H1 (cell line): ENCODE data around the gene WDR5. TPM values are rescaled to one million over a fixed set of nuclear protein-coding genes. Genes with fewer than 3 reads are reported as not detected.

ENCODE experiments used
- CTCF ChIA-PET: fragments of 300-600 bp; sonication (Branson Sonifier 250); formaldehyde crosslinking; loops from one replicate; lab custom pipeline; 2021; ENCODE audit not compliant: partially characterized antibody; lab: Charles Lee
- POLR2A ChIA-PET: fragments of 300-600 bp; sonication (Branson Sonifier 250); formaldehyde crosslinking; loops from one replicate; lab custom pipeline; 2021; ENCODE audit warnings: inconsistent platforms; ENCODE audit not compliant: partially characterized antibody; lab: Charles Lee
- DNase-seq, 2 experiments: peaks; one replicate each; pipeline versions ENCODE4 v3.0.0 to v3.0.0-alpha.2; 2010 to 2022; ENCODE audit warnings: low spot score in 2 of 2, low read depth in 1 of 2, mixed read lengths in 1 of 2
- FAIRE-seq: peaks from 2 replicates; lab custom pipeline; 2011; peaks lifted over from hg19 to GRCh38; lab: Jason Lieb, UNC
- H2AFZ ChIP-seq: 2 replicates; pipeline ENCODE4 v1.8.1; 2012; ENCODE audit warnings: low read length, inconsistent platforms
- H2AK5ac ChIP-seq: 2 replicates; pipeline ENCODE4 v1.6.1; 2013; ENCODE audit warnings: low read depth, low read length
- H2BK120ac ChIP-seq: replicated peaks from 2 replicates; pipeline ENCODE3; 2013; ENCODE audit warnings: low read depth, low read length, inconsistent platforms
- H2BK12ac ChIP-seq: 2 replicates; pipeline ENCODE4 v1.6.1; 2013; ENCODE audit warnings: low read depth, low read length
- H2BK15ac ChIP-seq: 2 replicates; pipeline ENCODE4 v1.6.1; 2013; ENCODE audit warnings: low read length
- H2BK20ac ChIP-seq: 2 replicates; pipeline ENCODE4 v1.6.1; 2013; ENCODE audit warnings: low read length
- H2BK5ac ChIP-seq: 2 replicates; pipeline ENCODE4 v1.6.1; 2013; ENCODE audit warnings: low read depth, low read length
- H3K14ac ChIP-seq: 2 replicates; pipeline ENCODE4 v1.6.1; 2013; ENCODE audit warnings: inconsistent platforms; ENCODE audit not compliant: insufficient read length
- H3K18ac ChIP-seq: 2 replicates; pipeline ENCODE4 v1.6.1; 2013; ENCODE audit warnings: low read length; ENCODE audit errors: extremely low read depth
- H3K23ac ChIP-seq: 2 replicates; pipeline ENCODE4 v1.6.1; 2013; ENCODE audit warnings: inconsistent platforms; ENCODE audit not compliant: insufficient read length
- H3K23me2 ChIP-seq: 2 replicates; pipeline ENCODE4 v1.6.1; 2013; ENCODE audit warnings: low read depth, low read length
- H3K27ac ChIP-seq: 2 replicates; pipeline ENCODE4 v1.6.1; 2011; ENCODE audit warnings: low read depth, low read length, inconsistent platforms
- H3K27me3 ChIP-seq, 4 experiments: replicated peaks in 1 of 4; 1 replicate in 1 of 4; 2 replicates in 3 of 4; pipeline versions ENCODE4 v1.6.1 to v1.8.1; 2011 to 2013; ENCODE audit warnings: low read length in 3 of 4, mild to moderate bottlenecking in 3 of 4, inconsistent platforms in 2 of 4, mixed read lengths in 2 of 4, moderate library complexity in 1 of 4; ENCODE audit not compliant: control insufficient read depth in 3 of 4, insufficient read depth in 3 of 4; ENCODE audit errors: extremely low read depth in 1 of 4
- H3K36me3 ChIP-seq, 4 experiments: 2 replicates each; pipeline versions ENCODE4 v1.6.1 to v1.8.1; 2011 to 2013; ENCODE audit warnings: mild to moderate bottlenecking in 4 of 4, low read length in 3 of 4, moderate library complexity in 2 of 4, control low read depth in 1 of 4, inconsistent platforms in 1 of 4; ENCODE audit not compliant: insufficient read depth in 4 of 4, control insufficient read depth in 2 of 4
- H3K4ac ChIP-seq: replicated peaks from 2 replicates; pipeline ENCODE3; 2013; ENCODE audit warnings: low read length, low read depth, mixed read lengths, inconsistent platforms; ENCODE audit not compliant: insufficient read length
- H3K4me1 ChIP-seq, 4 experiments: replicated peaks in 1 of 4; 1 replicate in 1 of 4; 2 replicates in 3 of 4; pipeline versions ENCODE4 v1.6.1 to v1.8.1; 2011 to 2013; ENCODE audit warnings: low read length in 3 of 4, inconsistent platforms in 2 of 4, mixed read lengths in 1 of 4; ENCODE audit not compliant: insufficient read depth in 4 of 4, control insufficient read depth in 3 of 4
- H3K4me2 ChIP-seq, 2 experiments: 2 replicates each; pipeline versions ENCODE4 v1.6.1 to v1.8.1; 2011 to 2013; ENCODE audit warnings: low read depth in 2 of 2, low read length in 2 of 2, control low read depth in 1 of 2, inconsistent platforms in 1 of 2, mild to moderate bottlenecking in 1 of 2; ENCODE audit not compliant: insufficient read depth in 1 of 2
- H3K4me3 ChIP-seq, 4 experiments: fragments of 200-600, 300-600 bp in 1 of 4; sonication (generic), shearing (Covaris generic), sonication (Bioruptor Twin) in 1 of 4; 2 replicates each; pipeline versions ENCODE4 v1.5.1 to v1.8.1; 2011 to 2016; ENCODE audit warnings: low read length in 4 of 4, low read depth in 3 of 4, control low read depth in 2 of 4, inconsistent platforms in 2 of 4, mild to moderate bottlenecking in 2 of 4, mixed read lengths in 1 of 4, moderate library complexity in 1 of 4; ENCODE audit not compliant: insufficient read depth in 2 of 4; ENCODE audit errors: extremely low read depth in 1 of 4
- H3K56ac ChIP-seq: replicated peaks from 2 replicates; pipeline ENCODE3; 2013; ENCODE audit warnings: low read depth, mild to moderate bottlenecking, mixed read lengths, low read length, inconsistent platforms; ENCODE audit not compliant: insufficient read length
- H3K79me1 ChIP-seq: 2 replicates; pipeline ENCODE4 v1.6.1; 2013; ENCODE audit warnings: low read depth, low read length, control low read depth
- H3K79me2 ChIP-seq, 2 experiments: 2 replicates each; pipeline versions ENCODE4 v1.6.1 to v1.8.1; 2012 to 2013; ENCODE audit warnings: low read length in 2 of 2, mild to moderate bottlenecking in 2 of 2, inconsistent platforms in 1 of 2; ENCODE audit not compliant: insufficient read depth in 2 of 2, control insufficient read depth in 1 of 2
- H3K9ac ChIP-seq, 4 experiments: replicated peaks in 1 of 4; 1 replicate in 1 of 4; 2 replicates in 3 of 4; pipeline versions ENCODE4 v1.6.1 to v1.8.1; 2011 to 2013; ENCODE audit warnings: low read depth in 3 of 4, low read length in 3 of 4, control low read depth in 2 of 4, mild to moderate bottlenecking in 2 of 4, moderate library complexity in 2 of 4, inconsistent platforms in 1 of 4; ENCODE audit errors: extremely low read depth in 1 of 4
- H3K9me3 ChIP-seq, 2 experiments: 2 replicates each; pipeline versions ENCODE4 v1.6.1 to v1.8.1; 2012 to 2013; ENCODE audit warnings: mild to moderate bottlenecking in 2 of 2, moderate library complexity in 2 of 2, control low read depth in 1 of 2, inconsistent platforms in 1 of 2, low read depth in 1 of 2, low read length in 1 of 2, mixed read lengths in 1 of 2; ENCODE audit not compliant: insufficient read depth in 2 of 2
- H4K20me1 ChIP-seq, 2 experiments: replicated peaks in 1 of 2; 2 replicates each; pipeline versions ENCODE3 to v1.8.1; 2011 to 2013; ENCODE audit warnings: inconsistent platforms in 2 of 2, low read length in 2 of 2, mild to moderate bottlenecking in 1 of 2; ENCODE audit not compliant: insufficient read depth in 2 of 2, control insufficient read depth in 1 of 2
- H4K5ac ChIP-seq: 2 replicates; pipeline ENCODE4 v1.6.1; 2013; ENCODE audit warnings: low read length, low read depth, mixed read lengths, inconsistent platforms; ENCODE audit not compliant: insufficient read length
- H4K8ac ChIP-seq: 2 replicates; pipeline ENCODE4 v1.8.0; 2013; ENCODE audit warnings: mild to moderate bottlenecking, moderate library complexity, low read length, inconsistent platforms; ENCODE audit not compliant: insufficient read depth; ENCODE audit errors: extremely low read depth
- H4K91ac ChIP-seq: replicated peaks from 2 replicates; pipeline ENCODE3; 2013; ENCODE audit warnings: low read length, mixed read lengths, inconsistent platforms; ENCODE audit not compliant: insufficient read length
- BCL11A ChIP-seq, 2 experiments: IDR thresholded peaks; one replicate each; pipeline ENCODE4 v1.6.1; 2011; ENCODE audit warnings: low read depth in 2 of 2, low read length in 2 of 2, mild to moderate bottlenecking in 2 of 2
- FOSL1 ChIP-seq: IDR thresholded peaks from 2 replicates; pipeline ENCODE4 v1.6.1; 2011; ENCODE audit warnings: mild to moderate bottlenecking, low read depth, low read length, moderate library complexity; ENCODE audit not compliant: insufficient read depth
- MAFK ChIP-seq: IDR thresholded peaks from 2 replicates; pipeline ENCODE4 v1.6.1; 2012; ENCODE audit warnings: low read depth, mild to moderate bottlenecking, improper control_type of control experiment, low read length
- SP2 ChIP-seq: IDR thresholded peaks from 2 replicates; pipeline ENCODE4 v1.6.1; 2012; ENCODE audit warnings: mild to moderate bottlenecking, low read length, inconsistent platforms
- SRF ChIP-seq: IDR thresholded peaks from 2 replicates; pipeline ENCODE4 v1.6.1; 2011; ENCODE audit warnings: mild to moderate bottlenecking, low read depth, low read length, moderate library complexity
- WGBS, 2 experiments: shearing (Covaris generic) in 1 of 2; methylation state at CpG; one replicate each; pipeline versions ENCODE4 v1.1.6 to v1.1.7; 2013 to 2015; ENCODE audit warnings: low lambda C conversion rate in 2 of 2, mixed read lengths in 2 of 2, inconsistent platforms in 1 of 2, low coverage in 1 of 2, missing lambda C conversion rate in 1 of 2; ENCODE audit not compliant: insufficient replicate concordance in 2 of 2, insufficient coverage in 1 of 2, insufficient read length in 1 of 2; ENCODE audit errors: extremely low coverage in 1 of 2, missing lambda C conversion rate in 1 of 2; 5-methylcytosine and 5-hydroxymethylcytosine counted together
- polyA plus RNA-seq, 7 experiments: library from polyadenylated mRNA; depleted of rRNA in 3 of 7; stranded (reverse) in 5 of 7; unstranded in 2 of 7; fragments of >200 nt in 5 of 7; fragments of 200-250 nt in 2 of 7; gene quantifications; 1 replicate in 5 of 7; 2 replicates in 1 of 7; 4 replicates in 1 of 7; pipeline versions ENCODE4 v1.2.1 to v1.2.3, GENCODE V29; 2011 to 2013; ENCODE audit warnings: missing spikeins in 2 of 7, mixed read lengths in 2 of 7
- total RNA-seq: library from RNA; stranded (reverse); fragmentation: NEBNext Ultra II Directional; extraction: Animal tissue kit (Norgen Biotek cat#: 25700); gene quantifications from 2 replicates; pipeline ENCODE4 v1.2.1, GENCODE V29; 2021

Gene WDR5
- total and polyA plus RNA-seq, 2 of the 8 experiments (the other 6 are each of a cell fraction or from before 2014, with no cell fraction given): 38.4 to 68.1 TPM

GRCh38 chr9:134162212-134162775, 26.4 kb downstream of the WDR5 start:
- POLR2A ChIA-PET: interaction anchor here (0.9 to 3.8 kb wide), 9 partner anchors 12 to 96 kb away, joined by 3 to 18 read pairs (median 4); partner anchors contain the start of gene WDR5

More at GRCh38 chr9:134162212-134162775, 26.4 kb downstream of the WDR5 start:
- Histone ChIP-seq H3K23me2 (peaks cover 6% of the 10 kb centered on the region), H4K91ac (no peak overlapping the region), H3K4me1 (peaks cover 0 to 9% (median 7%) of the 10 kb centered on the region in 4 experiments; a peak in 5 of 7 replicates), H4K5ac (no peak overlapping the region), H3K18ac (no peak overlapping the region), H4K20me1 (peaks cover 2 to 6% of the 10 kb centered on the region in 2 experiments), H3K4ac (no peak overlapping the region), H3K79me2 (no peaks in the 10 kb centered on the region), H4K8ac (peak overlapping the region; percentile 28; the same call in 1 of the 2 replicates)
- FAIRE-seq: no peak
- 86% methylated on average over 9 of the region's 9 CpGs; no CpG with 5 or more reads in 1 of the 2 experiments for WGBS, 2 experiments
- TF ChIP-seq SRF (no peak), SP2 (no peak), FOSL1 (no peak), MAFK (no peak), BCL11A (IDR thresholded peaks at IDR 0.05; ENCODE audit: low read depth in 2 of 2, low read length in 2 of 2) (no peak)
- TF ChIP-seq, all 59 proteins: peak for 0
- no peak overlapping the region for H3K9ac ChIP-seq
- H3K27me3 ChIP-seq: no peaks in the 10 kb centered on the region
- CTCF ChIA-PET: interaction anchor here (0.6 to 2.2 kb wide), 10 partner anchors 8 to 580 kb away, joined by 3 to 9 read pairs (median 4); no protein-coding TSS in a partner anchor
- 0 out of 2 replicates have a peak, but pooled peaks cover 2% of the 10 kb centered on the region for H3K79me1 ChIP-seq
- H2AFZ ChIP-seq: no peak overlapping the region
- H3K27ac ChIP-seq: no peak overlapping the region
- no peak overlapping the region for H2BK15ac ChIP-seq
- H3K14ac ChIP-seq: no peak overlapping the region
- no peak overlapping the region for H3K4me3 ChIP-seq
- no peak overlapping the region for H2BK5ac ChIP-seq
- no peak overlapping the region for H3K4me2 ChIP-seq
- peaks cover 0 to 17% (median 9%) of the 10 kb centered on the region in 4 experiments; a peak in 4 of 8 replicates for H3K36me3 ChIP-seq
- no peak overlapping the region for H3K56ac ChIP-seq
- H2BK12ac ChIP-seq: no peak overlapping the region
- H3K9me3 ChIP-seq: no peaks in the 10 kb centered on the region; a peak in 1 of 4 replicates
- no peak overlapping the region for H2BK120ac ChIP-seq
- H2AK5ac ChIP-seq: no peak overlapping the region
- H3K23ac ChIP-seq: no peak overlapping the region
- no peak for DNase-seq
- no peak overlapping the region for H2BK20ac ChIP-seq
